Measurements from ENCODE around the gene PSMA3.

Gene PSMA3

DNA sequence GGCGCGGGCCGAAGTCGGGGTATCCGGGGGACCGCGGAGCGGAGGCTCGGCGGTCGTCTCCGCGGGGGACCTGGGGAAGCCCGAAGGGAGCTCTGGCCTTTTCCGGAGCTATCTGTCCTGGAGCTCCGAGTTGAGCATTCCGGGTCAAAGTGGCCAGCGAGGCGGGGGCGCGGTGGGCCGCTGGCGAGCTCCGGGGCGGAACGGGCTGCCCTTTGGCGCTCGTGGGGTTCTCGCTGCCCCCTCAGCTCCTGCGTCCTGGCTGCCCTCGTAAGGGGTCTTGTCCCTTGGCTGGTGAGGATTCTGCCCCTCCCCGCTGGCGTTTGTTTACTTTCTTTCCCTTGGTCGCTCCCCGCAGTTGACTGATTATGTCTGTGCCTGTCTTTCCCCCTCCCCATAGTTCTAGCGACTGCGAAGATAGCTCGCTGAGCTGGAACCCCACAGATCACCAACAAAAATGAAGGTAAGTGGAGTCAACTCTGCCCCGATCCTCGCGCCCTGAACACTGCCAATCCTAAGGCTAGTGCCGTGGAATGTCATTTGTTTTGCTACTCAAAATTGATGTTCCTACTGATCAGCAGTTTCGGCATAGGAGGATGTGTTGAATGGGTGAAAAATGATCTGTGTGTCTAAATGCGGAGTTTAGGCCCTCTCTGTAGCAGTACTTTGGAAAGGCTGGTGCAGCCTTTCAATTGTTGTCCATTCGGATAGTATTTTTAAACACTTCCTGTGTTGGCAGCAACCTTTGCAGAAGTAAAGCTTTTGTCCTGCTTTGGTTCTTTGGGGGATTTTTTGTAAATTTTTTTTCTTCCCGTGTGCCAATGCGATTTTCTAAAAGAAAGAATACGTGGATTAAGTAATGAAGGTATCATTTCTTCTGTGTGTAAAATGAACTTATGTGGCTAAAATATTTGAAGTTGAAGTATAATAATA is 55.0 kb downstream of the PSMA3 start:
- DNase-seq = peak; percentile 34 to 63

- DNase-seq = no peak
Measured at GRCh38 chr14:58301416-58301815, 56.8 kb downstream of the PSMA3 start.

DNA sequence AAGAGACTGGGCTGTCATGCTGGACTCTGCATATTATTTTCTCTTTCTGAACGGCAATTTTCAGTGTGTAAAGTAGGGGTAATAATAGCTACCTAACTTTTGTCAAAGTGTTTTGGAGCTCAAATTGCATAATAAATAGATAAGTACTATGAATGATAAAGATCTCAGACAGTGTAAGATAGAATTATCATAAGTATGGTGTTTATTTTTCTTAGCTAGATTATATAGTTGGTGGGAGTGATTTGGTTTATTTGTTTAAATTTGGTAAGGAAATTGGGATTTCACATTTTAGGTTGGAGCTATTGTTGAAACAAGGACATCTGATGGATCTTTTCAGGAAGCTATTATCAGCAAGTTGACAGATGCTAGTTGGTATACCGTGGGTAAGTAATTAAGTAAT is 61.1 kb downstream of the PSMA3 start:
- DNase-seq = no peak

- no peak for DNase-seq
Measured at GRCh38 chr14:58307597-58308316, 63.1 kb downstream of the PSMA3 start.

GRCh38 chr14:58309086-58309485 is 64.4 kb downstream of the PSMA3 start:
- DNase-seq = no peak

- DNase-seq = no peak
Measured at GRCh38 chr14:58313699-58314098, 69.1 kb downstream of the PSMA3 start.

- DNase-seq = no peak
Measured at GRCh38 chr14:58315606-58316005, 71.0 kb downstream of the PSMA3 start.

All from activated T-cell treated with anti-CD3 and anti-CD28 coated beads, Interleukin-2, amount 50 U/mL, for 48 hours (primary cell).